Mesodermal cell (in vitro differentiated cells): ENCODE results near the gene TAF7L.

Experiments
- H3K27ac ChIP-seq: 2 replicates; pipeline ENCODE4 v1.7.0; 2013; ENCODE audit warnings: mild to moderate bottlenecking, low read depth, low read length, moderate library complexity; ENCODE audit not compliant: severe bottlenecking
- H3K36me3 ChIP-seq: 2 replicates; pipeline ENCODE4 v1.7.1; 2013; ENCODE audit warnings: mild to moderate bottlenecking, low read length, moderate library complexity; ENCODE audit not compliant: control insufficient read depth, insufficient read depth
- H3K4me1 ChIP-seq: one replicate; pipeline ENCODE4 v1.7.1; 2013; ENCODE audit warnings: mild to moderate bottlenecking, low read length; ENCODE audit not compliant: insufficient read depth, control insufficient read depth, poor library complexity, severe bottlenecking
- H3K4me3 ChIP-seq: 2 replicates; pipeline ENCODE4 v1.7.0; 2013; ENCODE audit warnings: low read length, control low read depth, mild to moderate bottlenecking; ENCODE audit not compliant: insufficient read depth, poor library complexity, severe bottlenecking; ENCODE audit errors: extremely low read depth
- H3K9me3 ChIP-seq: 2 replicates; pipeline ENCODE4 v1.7.1; 2013; ENCODE audit warnings: mild to moderate bottlenecking, low read length, moderate library complexity; ENCODE audit not compliant: control insufficient read depth
- WGBS, 2 experiments: methylation state at CpG; one replicate each; pipeline ENCODE4 v1.1.5; 2013; ENCODE audit warnings: missing lambda C conversion rate in 2 of 2; ENCODE audit not compliant: insufficient coverage in 2 of 2; 5-methylcytosine and 5-hydroxymethylcytosine counted together

The TAF7L gene

DNA sequence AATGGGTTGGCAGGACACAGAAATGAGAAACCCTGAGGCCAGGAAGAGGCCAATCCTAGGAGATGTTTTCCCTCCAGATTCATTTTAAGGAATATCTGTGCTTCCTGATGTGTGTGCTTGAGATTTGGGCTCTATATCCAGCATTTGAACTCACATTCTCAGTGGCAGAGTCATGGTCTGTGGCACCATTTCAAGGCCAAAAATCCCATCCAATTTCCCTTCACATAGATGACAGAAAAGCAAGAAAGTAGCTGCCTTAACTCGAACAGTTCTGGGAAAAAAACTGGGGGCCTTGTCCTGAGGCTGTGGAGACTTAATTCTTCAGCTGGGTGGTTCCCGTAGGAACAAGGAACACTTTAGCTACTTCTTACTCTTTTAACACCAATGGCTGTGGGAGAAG, 27.4 kb downstream of the TAF7L start:
- Histone ChIP-seq H3K4me3 (no peak overlapping the region), H3K9me3 (no peaks in the 10 kb centered on the region), H3K36me3 (no peaks in the 10 kb centered on the region), H3K27ac (no peak overlapping the region), H3K4me1 (peaks cover 3% of the 10 kb centered on the region)
- no CpG with 5 or more reads among the region's 2 CpGs for WGBS, 2 experiments

DNA sequence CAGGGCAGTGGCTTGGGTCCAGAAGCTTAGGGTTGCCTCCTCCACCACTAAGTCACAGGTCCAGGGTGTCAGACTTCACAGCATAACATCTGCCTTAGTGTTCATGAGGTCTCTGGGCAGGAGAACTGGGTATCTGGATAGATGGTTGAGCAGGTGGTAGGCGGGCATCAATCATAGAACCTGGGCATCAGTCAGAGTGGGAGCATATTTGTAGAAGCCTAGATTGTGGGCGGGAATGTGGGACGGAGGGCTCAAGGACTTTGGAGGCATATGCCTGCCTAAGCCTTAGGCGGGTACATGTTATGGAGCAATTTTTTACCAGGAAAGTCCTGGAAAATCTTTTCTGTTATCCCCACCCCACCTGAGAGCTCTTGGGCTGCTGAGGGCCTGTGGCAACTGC, 28.5 kb downstream of the TAF7L start:
- H3K4me3 ChIP-seq, result no peak overlapping the region
- peaks cover 3% of the 10 kb centered on the region for H3K4me1 ChIP-seq
- no peak overlapping the region for H3K27ac ChIP-seq
- WGBS, 2 experiments, result 95 to 100% methylated on average over 3 of the region's 4 CpGs
- H3K36me3 ChIP-seq, result no peaks in the 10 kb centered on the region
- H3K9me3 ChIP-seq, result no peaks in the 10 kb centered on the region

DNA sequence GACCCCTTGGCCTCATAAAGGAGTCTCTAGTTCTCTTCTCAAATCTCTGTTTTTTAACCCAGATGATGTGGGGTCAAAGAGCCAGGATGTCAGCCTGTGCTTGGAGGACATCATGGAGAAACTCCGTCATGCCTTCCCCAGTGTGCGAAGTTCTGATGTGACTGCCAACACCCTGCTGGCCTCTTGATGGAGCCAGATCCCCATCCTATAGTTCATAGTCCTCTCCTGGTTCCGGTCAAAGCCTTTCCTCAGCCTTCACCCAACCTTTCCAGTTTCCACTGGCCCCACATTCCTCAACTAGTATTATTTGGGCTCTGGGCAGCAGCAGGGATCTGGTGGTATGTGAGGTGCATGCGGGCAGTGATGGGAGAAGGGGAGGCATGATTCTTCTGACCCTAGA, 30.7 kb downstream of the TAF7L start:
- WGBS, 2 experiments, result 40 to 80% methylated on average over 1 of the region's 4 CpGs
- Histone ChIP-seq H3K27ac (no peak overlapping the region), H3K36me3 (no peaks in the 10 kb centered on the region)

DNA sequence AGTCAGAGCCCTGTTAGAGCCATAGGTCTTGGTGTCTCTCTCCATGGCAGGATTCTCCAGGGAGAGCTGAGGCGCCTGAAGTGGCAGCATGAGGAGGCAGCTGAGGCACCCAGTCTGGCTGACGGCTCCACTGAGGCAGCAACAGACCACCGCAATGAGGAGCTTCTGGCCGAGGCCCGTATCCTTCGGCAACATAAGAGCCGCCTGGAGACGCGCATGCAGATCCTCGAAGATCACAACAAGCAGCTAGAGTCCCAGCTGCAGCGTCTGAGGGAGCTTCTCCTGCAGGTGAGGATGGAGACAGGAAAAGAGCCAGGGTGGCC, 32.9 kb downstream of the TAF7L start:
- no peaks in the 10 kb centered on the region for H3K4me1 ChIP-seq

More for the DNA sequence above, 30.7 kb downstream of the TAF7L start:
- Histone ChIP-seq H3K4me1 (no peaks in the 10 kb centered on the region), H3K9me3 (no peaks in the 10 kb centered on the region), H3K4me3 (no peak overlapping the region)

DNA sequence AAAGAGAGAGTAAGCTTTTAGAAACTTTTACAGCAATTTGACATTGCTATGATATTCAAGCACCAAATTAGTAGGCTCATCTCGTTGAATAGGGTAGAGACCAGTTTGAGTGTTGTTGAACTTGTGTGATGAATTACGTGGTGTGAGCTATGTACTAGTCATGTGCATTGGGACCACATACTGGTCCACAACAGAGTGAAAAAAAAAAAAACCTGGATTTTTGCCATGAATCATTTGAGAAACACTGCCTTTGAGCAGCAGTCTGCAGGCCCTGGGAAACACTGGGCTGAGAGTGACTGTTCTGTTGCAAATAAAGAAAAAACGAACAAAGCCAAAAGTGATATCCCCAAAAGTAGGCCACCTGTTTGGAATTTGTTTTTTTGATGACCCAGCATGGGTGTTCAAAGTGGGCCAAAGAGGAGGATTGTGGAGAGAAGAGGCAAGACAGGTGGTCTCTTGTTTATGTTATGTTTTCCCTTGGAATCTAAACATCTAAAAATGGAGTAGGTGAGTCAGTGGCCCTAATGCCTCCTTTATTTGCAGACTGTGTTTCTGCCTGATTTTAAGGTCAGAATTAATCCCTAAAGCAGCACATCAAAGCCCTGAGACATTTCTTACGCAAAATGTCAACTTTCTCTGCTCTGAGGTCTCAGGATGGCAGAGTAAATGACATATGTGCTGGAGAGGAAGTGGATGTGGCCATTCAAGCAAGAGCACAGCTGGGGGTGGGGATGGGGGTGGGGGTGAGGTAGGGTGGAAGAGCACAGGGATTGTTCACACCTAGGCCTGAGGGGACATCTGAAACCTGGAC, 33.5 kb downstream of the TAF7L start:
- 100% methylated on average over 1 of the region's 4 CpGs; no CpG with 5 or more reads in 1 of the 2 experiments for WGBS, 2 experiments
- Histone ChIP-seq H3K4me1 (no peaks in the 10 kb centered on the region), H3K4me3 (no peak overlapping the region), H3K9me3 (no peaks in the 10 kb centered on the region), H3K36me3 (no peaks in the 10 kb centered on the region), H3K27ac (no peak overlapping the region)

More for the DNA sequence above, 32.9 kb downstream of the TAF7L start:
- no peaks in the 10 kb centered on the region for H3K36me3 ChIP-seq
- H3K27ac ChIP-seq, result no peak overlapping the region
- no peak overlapping the region for H3K4me3 ChIP-seq
- 89 to 91% methylated on average over 5 to 7 of the region's 11 CpGs for WGBS, 2 experiments
- H3K9me3 ChIP-seq, result no peaks in the 10 kb centered on the region

DNA sequence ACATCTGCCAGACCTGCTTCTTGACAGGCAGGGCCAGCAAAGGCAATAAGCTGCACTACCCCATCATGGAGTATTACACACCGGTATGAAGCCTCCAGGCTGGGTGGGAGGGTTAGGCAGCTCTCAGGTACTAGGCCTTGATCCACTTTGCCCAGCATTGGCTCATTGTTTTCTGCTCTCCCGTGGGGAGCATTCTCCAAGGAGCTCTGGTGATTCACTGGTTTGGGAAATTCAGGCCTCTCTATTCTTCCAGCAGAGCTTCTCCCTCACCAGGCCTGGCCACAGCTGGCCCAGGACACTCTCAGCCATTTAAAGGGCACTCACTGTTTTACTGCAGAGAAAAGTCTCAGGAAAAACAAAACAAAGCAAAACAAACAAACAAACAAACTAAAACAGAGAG, 38.5 kb downstream of the TAF7L start:
- no peaks in the 10 kb centered on the region for H3K4me1 ChIP-seq
- no peak overlapping the region for H3K27ac ChIP-seq
- no peaks in the 10 kb centered on the region for H3K36me3 ChIP-seq
- H3K9me3 ChIP-seq, result no peaks in the 10 kb centered on the region
- H3K4me3 ChIP-seq, result no peak overlapping the region
- 80% methylated on average over 1 of the region's 2 CpGs; no CpG with 5 or more reads in 1 of the 2 experiments for WGBS, 2 experiments

DNA sequence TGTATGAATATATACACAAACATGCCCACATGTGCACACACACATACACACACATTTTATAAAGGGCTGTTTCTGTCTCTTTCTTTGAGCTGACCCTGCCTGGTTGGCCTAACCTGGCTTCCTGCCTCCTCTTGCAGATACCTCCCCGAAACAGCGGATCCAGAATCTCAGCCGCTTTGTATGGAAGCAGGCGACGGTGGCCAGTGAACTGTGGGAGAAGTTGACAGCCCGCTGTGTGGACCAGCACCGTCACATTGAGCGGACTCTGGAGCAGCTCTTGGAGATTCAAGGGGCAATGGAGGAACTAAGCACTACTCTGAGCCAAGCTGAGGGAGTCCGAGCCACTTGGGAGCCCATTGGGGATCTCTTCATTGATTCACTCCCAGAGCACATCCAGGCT, 49.6 kb downstream of the TAF7L start:
- Histone ChIP-seq H3K27ac (no peak overlapping the region), H3K9me3 (no peaks in the 10 kb centered on the region), H3K4me1 (no peaks in the 10 kb centered on the region), H3K36me3 (peaks cover 5% of the 10 kb centered on the region), H3K4me3 (no peak overlapping the region)
- 90 to 94% methylated on average over 6 to 8 of the region's 9 CpGs for WGBS, 2 experiments

DNA sequence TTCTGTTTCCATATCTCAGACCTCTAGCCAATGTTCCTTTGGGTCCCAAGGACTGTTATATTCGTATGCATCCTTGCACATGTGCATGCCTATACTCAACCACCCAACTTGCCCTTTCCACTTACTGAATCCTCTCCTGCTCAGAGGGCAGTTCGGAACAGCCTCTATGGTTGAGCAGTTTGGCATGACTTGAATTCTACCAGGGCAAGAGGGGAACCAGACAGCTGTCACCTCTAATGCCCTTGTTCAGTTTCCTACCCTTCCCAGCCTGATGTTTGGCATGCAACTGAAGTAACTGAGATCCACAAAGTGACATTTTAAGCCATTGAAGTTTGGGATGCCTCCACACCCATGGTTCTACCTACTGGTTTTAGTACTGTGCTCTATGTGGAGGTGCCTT, 54.1 kb downstream of the TAF7L start:
- Histone ChIP-seq H3K4me3 (no peak overlapping the region), H3K36me3 (peaks cover 5% of the 10 kb centered on the region), H3K9me3 (no peaks in the 10 kb centered on the region), H3K4me1 (peaks cover 6% of the 10 kb centered on the region), H3K27ac (no peak overlapping the region)
- 100% methylated on average over 1 of the region's 2 CpGs; no CpG with 5 or more reads in 1 of the 2 experiments for WGBS, 2 experiments

DNA sequence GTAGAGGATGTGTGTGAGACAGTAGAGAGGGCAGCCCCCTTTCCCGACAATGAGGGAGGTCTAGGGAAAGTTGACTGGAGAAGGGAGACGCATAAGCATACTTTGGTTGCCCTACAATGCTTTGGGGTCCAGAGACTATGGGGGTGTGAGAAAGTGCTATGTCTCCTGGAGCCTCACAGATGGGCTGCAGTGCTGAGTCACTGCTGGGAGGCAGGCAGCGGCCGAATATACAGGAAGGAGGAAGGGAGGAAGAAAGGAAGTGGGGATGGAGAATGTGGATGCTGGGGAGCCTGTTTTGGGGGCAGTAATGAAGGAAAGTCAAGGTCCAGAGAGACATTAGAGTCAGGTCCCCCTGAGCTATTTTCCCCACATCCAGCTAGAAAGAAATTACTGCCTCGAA, 58.8 kb downstream of the TAF7L start:
- 80% methylated on average over 2 of the region's 5 CpGs; no CpG with 5 or more reads in 1 of the 2 experiments for WGBS, 2 experiments
- H3K36me3 ChIP-seq, result no peaks in the 10 kb centered on the region
- no peaks in the 10 kb centered on the region for H3K9me3 ChIP-seq

DNA sequence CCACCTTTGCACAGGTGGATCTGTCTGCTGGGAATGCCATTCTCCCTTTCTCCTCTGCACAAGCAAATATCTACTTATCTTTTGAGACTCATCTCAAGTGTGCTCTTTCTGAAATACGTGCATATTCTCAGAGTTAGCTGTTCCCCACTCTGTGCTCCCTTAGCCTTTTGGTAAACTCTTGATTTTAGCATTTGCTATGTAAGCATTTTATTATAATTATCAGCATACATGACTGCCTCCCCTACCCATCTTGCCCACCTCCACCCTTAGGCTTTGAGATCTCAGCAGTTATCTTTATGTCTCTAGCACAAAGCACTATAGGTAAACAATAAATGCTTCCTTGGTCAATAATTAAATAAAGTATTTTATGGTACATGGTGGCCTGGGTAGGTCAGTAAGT, 60.1 kb downstream of the TAF7L start:
- H3K9me3 ChIP-seq, result no peaks in the 10 kb centered on the region
- peaks cover 12% of the 10 kb centered on the region for H3K4me1 ChIP-seq
- no peaks in the 10 kb centered on the region for H3K36me3 ChIP-seq
- H3K4me3 ChIP-seq, result no peak overlapping the region
- 60% methylated on average over 1 of the region's 1 CpG; no CpG with 5 or more reads in 1 of the 2 experiments for WGBS, 2 experiments
- H3K27ac ChIP-seq, result no peak overlapping the region

More for the DNA sequence above, 58.8 kb downstream of the TAF7L start:
- Histone ChIP-seq H3K27ac (no peak overlapping the region), H3K4me3 (no peak overlapping the region), H3K4me1 (peaks cover 12% of the 10 kb centered on the region)

DNA sequence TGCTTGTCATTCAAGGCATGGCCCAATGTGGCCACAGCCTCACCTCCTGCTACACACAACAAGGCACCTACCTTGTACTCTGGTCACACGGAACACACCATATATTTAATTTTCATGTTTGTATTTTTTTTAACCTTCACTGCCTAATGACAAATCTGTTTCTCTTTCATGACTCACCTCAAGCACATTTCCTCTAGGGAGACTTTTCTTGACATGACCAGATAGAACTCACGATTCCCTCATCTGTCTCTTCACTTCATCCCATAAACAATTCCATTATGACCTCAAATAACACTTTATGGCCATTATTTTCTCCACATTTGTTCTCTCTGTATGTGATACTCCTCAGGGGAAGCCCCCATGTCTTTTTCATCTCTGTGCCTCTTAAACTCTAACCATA, 60.5 kb downstream of the TAF7L start:
- 100% methylated on average over 1 of the region's 2 CpGs for WGBS, 2 experiments
- Histone ChIP-seq H3K27ac (no peak overlapping the region), H3K4me1 (peaks cover 12% of the 10 kb centered on the region)

More for the DNA sequence above, 60.5 kb downstream of the TAF7L start:
- Histone ChIP-seq H3K4me3 (no peak overlapping the region), H3K36me3 (no peaks in the 10 kb centered on the region), H3K9me3 (no peaks in the 10 kb centered on the region)
